SK-N-SH (cell line): ENCODE measurements around the gene NEK2.

ENCODE experiments used
- EP300 ChIP-seq, 2 experiments: IDR thresholded peaks; 2 replicates each; pipeline versions ENCODE4 v1.4.0 to v1.6.1; 2012; ENCODE audit warnings: borderline replicate concordance in 1 of 2, low read depth in 1 of 2, low read length in 1 of 2
- EZH2phosphoT487 ChIP-seq: fragments of 200-600 bp; sonication (generic); IDR thresholded peaks from 2 replicates; pipeline ENCODE4 v1.6.1; 2017; ENCODE audit warnings: low read depth, mixed run types, mild to moderate bottlenecking, antibody characterized with exemption, moderate library complexity, borderline replicate concordance
- GABPA ChIP-seq: IDR thresholded peaks from 2 replicates; pipeline ENCODE4 v1.4.0; 2012; ENCODE audit warnings: low read depth, mild to moderate bottlenecking
- JUND ChIP-seq: IDR thresholded peaks from 2 replicates; pipeline ENCODE4 v1.4.0; 2012
- MXI1 ChIP-seq: IDR thresholded peaks from 2 replicates; pipeline ENCODE4 v1.6.1; 2012; ENCODE audit warnings: mild to moderate bottlenecking, low read depth, low read length, improper control_type of control experiment
- SMC3 ChIP-seq: IDR thresholded peaks from 2 replicates; pipeline ENCODE4 v1.6.1; 2012; ENCODE audit warnings: low read depth, low read length, improper control_type of control experiment
- USF2 ChIP-seq: fragments of 150-350 bp; IDR thresholded peaks from 2 replicates; pipeline ENCODE4 v1.6.1; 2017; ENCODE audit warnings: antibody characterized with exemption, low read length, low read depth, borderline replicate concordance
- YY1 ChIP-seq: IDR thresholded peaks from 2 replicates; pipeline ENCODE4 v1.4.0; 2012; ENCODE audit warnings: low read depth, mild to moderate bottlenecking
- TF ChIP-seq, protein P1 (sequence below): IDR thresholded peaks from 2 replicates; pipeline ENCODE4 v1.4.0; 2012; ENCODE audit warnings: low read depth, borderline replicate concordance
- TF ChIP-seq, protein P2 (sequence below): IDR thresholded peaks from 2 replicates; pipeline ENCODE4; 2012
- TF ChIP-seq, protein P3 (sequence below): fragments of 200-600 bp; sonication (generic); IDR thresholded peaks from 2 replicates; pipeline ENCODE4 v1.6.1; 2017; ENCODE audit warnings: antibody characterized with exemption, mild to moderate bottlenecking, moderate library complexity

DNA sequence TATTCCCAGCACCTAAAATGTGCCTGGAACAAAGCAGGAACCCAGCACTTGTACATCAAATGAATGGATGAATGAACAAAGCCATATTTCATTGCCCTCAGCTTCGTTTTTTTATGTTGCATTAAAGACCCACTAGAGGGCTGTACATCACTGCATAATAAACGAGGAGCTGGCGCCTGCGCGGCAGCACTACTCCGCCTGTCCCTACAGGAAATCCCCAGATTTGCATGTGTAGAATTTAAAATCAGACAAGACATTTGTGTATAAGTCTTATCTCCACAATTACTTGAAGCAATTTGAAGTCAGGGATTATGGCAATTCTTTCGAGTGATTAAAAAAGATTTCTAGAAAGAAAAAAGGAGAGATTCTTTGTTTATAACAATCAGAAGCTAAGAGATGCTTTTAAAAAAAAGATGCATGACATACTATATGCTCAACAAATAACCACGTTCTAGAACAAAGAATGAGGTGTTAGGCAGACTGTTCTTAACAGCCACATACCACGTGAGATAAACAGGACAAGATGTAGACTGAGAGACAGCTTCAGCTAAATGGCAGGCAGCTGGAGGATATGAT lies 5.4 kb upstream of the NEK2 start:
- TF ChIP-seq JUND (no peak), EZH2phosphoT487 (no peak), USF2 (no peak), YY1 (no peak), SMC3 (peak; percentile 66), EP300 (IDR thresholded peaks at IDR 0.05; ENCODE audit: borderline replicate concordance in 1 of 2, low read depth in 1 of 2, low read length in 1 of 2) (no peak), GABPA (no peak), MXI1 (no peak)
- TF ChIP-seq, protein P1, sequence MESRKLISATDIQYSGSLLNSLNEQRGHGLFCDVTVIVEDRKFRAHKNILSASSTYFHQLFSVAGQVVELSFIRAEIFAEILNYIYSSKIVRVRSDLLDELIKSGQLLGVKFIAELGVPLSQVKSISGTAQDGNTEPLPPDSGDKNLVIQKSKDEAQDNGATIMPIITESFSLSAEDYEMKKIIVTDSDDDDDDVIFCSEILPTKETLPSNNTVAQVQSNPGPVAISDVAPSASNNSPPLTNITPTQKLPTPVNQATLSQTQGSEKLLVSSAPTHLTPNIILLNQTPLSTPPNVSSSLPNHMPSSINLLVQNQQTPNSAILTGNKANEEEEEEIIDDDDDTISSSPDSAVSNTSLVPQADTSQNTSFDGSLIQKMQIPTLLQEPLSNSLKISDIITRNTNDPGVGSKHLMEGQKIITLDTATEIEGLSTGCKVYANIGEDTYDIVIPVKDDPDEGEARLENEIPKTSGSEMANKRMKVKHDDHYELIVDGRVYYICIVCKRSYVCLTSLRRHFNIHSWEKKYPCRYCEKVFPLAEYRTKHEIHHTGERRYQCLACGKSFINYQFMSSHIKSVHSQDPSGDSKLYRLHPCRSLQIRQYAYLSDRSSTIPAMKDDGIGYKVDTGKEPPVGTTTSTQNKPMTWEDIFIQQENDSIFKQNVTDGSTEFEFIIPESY, result no peak
- TF ChIP-seq, protein P2, sequence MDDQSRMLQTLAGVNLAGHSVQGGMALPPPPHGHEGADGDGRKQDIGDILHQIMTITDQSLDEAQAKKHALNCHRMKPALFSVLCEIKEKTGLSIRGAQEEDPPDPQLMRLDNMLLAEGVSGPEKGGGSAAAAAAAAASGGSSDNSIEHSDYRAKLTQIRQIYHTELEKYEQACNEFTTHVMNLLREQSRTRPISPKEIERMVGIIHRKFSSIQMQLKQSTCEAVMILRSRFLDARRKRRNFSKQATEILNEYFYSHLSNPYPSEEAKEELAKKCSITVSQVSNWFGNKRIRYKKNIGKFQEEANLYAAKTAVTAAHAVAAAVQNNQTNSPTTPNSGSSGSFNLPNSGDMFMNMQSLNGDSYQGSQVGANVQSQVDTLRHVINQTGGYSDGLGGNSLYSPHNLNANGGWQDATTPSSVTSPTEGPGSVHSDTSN, result no peak
- TF ChIP-seq, protein P3, sequence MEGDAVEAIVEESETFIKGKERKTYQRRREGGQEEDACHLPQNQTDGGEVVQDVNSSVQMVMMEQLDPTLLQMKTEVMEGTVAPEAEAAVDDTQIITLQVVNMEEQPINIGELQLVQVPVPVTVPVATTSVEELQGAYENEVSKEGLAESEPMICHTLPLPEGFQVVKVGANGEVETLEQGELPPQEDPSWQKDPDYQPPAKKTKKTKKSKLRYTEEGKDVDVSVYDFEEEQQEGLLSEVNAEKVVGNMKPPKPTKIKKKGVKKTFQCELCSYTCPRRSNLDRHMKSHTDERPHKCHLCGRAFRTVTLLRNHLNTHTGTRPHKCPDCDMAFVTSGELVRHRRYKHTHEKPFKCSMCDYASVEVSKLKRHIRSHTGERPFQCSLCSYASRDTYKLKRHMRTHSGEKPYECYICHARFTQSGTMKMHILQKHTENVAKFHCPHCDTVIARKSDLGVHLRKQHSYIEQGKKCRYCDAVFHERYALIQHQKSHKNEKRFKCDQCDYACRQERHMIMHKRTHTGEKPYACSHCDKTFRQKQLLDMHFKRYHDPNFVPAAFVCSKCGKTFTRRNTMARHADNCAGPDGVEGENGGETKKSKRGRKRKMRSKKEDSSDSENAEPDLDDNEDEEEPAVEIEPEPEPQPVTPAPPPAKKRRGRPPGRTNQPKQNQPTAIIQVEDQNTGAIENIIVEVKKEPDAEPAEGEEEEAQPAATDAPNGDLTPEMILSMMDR, result peak; percentile 74
